ENCODE results near the gene INPPL1.

INPPL1 gene

DNA sequence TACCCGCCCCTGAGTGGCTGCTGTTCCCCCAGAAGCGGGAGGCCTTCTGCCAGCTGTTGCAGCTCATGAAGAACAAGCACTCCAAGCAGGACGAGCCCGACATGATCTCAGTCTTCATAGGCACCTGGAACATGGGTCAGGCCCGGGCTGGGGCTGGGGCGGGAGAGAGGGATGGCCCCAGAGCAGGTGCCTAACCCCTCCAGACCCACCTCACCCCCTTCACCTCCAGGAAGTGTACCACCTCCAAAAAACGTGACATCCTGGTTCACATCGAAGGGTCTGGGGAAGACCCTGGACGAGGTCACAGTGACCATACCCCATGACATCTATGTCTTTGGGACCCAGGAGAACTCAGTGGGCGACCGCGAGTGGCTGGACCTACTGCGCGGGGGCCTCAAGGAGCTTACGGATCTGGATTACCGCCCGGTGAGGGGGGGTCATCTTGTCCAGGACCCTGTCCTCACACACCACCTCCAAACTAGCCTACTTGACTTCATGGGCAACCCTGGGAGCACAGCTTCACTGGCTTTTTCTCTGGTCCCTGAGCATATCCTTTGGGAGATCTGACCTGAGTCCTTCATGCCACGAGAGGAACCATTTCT, 6.3 kb downstream of the INPPL1 start:
- TF ChIP-seq, protein P1, sequence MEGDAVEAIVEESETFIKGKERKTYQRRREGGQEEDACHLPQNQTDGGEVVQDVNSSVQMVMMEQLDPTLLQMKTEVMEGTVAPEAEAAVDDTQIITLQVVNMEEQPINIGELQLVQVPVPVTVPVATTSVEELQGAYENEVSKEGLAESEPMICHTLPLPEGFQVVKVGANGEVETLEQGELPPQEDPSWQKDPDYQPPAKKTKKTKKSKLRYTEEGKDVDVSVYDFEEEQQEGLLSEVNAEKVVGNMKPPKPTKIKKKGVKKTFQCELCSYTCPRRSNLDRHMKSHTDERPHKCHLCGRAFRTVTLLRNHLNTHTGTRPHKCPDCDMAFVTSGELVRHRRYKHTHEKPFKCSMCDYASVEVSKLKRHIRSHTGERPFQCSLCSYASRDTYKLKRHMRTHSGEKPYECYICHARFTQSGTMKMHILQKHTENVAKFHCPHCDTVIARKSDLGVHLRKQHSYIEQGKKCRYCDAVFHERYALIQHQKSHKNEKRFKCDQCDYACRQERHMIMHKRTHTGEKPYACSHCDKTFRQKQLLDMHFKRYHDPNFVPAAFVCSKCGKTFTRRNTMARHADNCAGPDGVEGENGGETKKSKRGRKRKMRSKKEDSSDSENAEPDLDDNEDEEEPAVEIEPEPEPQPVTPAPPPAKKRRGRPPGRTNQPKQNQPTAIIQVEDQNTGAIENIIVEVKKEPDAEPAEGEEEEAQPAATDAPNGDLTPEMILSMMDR (IDR thresholded peaks at IDR 0.05) = no peak
- Histone ChIP-seq H3K36me3 (peaks cover 92% of the 10 kb centered on the region), H3K27me3 (no peaks in the 10 kb centered on the region), H3K27ac (no peak overlapping the region), H3K9me3 (peaks cover 3% of the 10 kb centered on the region), H3K4me3 (ENCODE audit: low read depth in 1 of 2, low read length in 1 of 2) (no peak overlapping the region), H3K4me1 (ENCODE audit: control insufficient read depth in 1 of 2, insufficient read depth in 1 of 2, low read depth in 1 of 2, low read length in 1 of 2) (no peaks in the 10 kb centered on the region)

DNA sequence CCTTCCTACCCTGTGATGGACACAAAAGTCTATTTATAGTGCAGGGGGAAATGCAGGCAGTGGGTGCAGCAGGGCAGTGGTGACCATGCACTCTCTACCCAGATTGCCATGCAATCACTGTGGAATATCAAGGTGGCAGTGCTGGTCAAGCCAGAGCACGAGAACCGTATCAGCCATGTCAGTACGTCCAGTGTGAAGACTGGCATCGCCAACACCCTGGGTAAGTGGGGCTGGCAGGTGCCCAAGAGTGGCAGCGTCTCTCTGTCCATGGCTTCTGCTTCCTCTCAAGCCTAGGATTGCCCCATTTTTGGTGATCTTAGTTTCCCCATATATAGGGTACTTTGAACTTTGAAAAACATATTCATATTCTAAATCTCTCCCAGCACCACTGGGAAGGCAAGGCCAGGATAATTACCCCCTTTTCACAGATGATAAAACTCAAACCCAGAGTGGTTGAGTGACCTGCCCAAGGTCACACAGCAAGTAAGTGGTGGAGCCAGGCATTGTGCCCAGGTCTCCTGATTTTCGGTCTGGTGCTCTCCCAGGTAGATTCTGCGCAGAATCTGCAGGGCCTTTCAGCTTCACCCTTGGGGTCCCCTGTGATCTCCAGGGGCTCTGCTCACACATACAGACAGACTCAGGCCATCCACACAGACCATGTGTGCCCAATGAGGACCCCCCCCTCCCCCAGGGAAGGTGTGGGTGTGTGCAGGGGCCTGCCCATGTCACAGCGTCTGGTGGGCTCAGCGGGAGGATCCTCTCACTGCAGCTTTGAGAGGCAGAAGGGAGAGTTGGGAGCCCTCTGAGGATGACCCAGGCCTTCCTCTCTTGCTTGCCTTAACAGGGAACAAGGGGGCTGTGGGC, 7.1 kb downstream of the INPPL1 start:
- Histone ChIP-seq H3K9me3 (peaks cover 3% of the 10 kb centered on the region), H3K27me3 (no peaks in the 10 kb centered on the region), H3K4me1 (ENCODE audit: control insufficient read depth in 1 of 2, insufficient read depth in 1 of 2, low read depth in 1 of 2, low read length in 1 of 2) (no peaks in the 10 kb centered on the region), H3K36me3 (peaks cover 100% of the 10 kb centered on the region), H3K4me3 (ENCODE audit: low read depth in 1 of 2, low read length in 1 of 2) (no peak overlapping the region), H3K27ac (no peak overlapping the region)
- TF ChIP-seq, protein P1 (IDR thresholded peaks at IDR 0.05) = no peak

- TF ChIP-seq, protein P1 (IDR thresholded peaks at IDR 0.05) = no peak
- no peak overlapping the region for H3K4me3 ChIP-seq (ENCODE audit: low read depth in 1 of 2, low read length in 1 of 2)
- no peaks in the 10 kb centered on the region for H3K4me1 ChIP-seq (ENCODE audit: control insufficient read depth in 1 of 2, insufficient read depth in 1 of 2, low read depth in 1 of 2, low read length in 1 of 2)
- peaks cover 3% of the 10 kb centered on the region for H3K9me3 ChIP-seq
- no peak overlapping the region for H3K27ac ChIP-seq
- no peaks in the 10 kb centered on the region for H3K27me3 ChIP-seq
- peaks cover 100% of the 10 kb centered on the region for H3K36me3 ChIP-seq
These were observed 7.9 kb downstream of the INPPL1 start for GRCh38 chr11:72232260-72233055.

DNA sequence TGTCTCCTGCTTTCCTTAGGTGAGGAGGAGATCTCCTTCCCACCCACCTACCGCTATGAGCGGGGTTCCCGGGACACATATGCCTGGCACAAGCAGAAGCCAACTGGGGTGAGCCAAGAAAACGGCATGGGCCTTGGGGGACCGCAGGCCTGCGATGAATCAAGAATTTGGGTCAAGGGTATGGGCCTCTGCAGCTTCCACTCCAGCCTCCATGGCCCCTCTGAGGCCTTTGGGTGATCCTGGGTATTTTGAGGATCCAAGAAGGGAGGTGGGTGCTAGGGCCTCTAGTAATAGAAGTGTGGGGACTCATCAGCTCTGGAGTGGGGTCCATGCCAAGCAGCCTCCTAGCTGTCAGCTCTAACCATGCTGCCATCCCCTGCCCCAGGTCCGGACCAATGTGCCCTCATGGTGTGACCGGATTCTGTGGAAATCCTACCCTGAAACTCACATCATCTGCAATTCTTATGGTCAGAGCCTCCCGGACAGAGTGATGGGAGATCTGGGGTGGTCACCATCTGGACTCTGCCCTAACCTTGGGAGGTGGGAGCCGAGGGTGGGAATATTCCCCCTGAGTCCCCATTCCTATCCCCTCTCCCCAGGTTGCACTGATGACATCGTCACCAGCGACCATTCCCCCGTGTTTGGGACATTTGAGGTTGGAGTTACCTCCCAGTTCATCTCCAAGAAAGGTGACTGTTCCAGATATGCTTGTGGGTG, 8.6 kb downstream of the INPPL1 start:
- Histone ChIP-seq H3K27ac (no peak overlapping the region), H3K36me3 (peaks cover 100% of the 10 kb centered on the region), H3K4me3 (ENCODE audit: low read depth in 1 of 2, low read length in 1 of 2) (no peak overlapping the region), H3K27me3 (peaks cover 2% of the 10 kb centered on the region), H3K9me3 (peaks cover 3% of the 10 kb centered on the region), H3K4me1 (ENCODE audit: control insufficient read depth in 1 of 2, insufficient read depth in 1 of 2, low read depth in 1 of 2, low read length in 1 of 2) (no peaks in the 10 kb centered on the region)
- TF ChIP-seq, protein P1 (IDR thresholded peaks at IDR 0.05) = no peak

All from neutrophil (primary cell).